GM21723 (cell line): ENCODE data around the gene DPP6.

Source experiments
- ATAC-seq: cut with Tn5 transposase; IDR thresholded peaks from one replicate; pipeline ENCODE4 v1.9.1; 2021; ENCODE audit warnings: mild to moderate bottlenecking, moderate library complexity; ENCODE audit not compliant: unreplicated experiment

Gene DPP6

DNA sequence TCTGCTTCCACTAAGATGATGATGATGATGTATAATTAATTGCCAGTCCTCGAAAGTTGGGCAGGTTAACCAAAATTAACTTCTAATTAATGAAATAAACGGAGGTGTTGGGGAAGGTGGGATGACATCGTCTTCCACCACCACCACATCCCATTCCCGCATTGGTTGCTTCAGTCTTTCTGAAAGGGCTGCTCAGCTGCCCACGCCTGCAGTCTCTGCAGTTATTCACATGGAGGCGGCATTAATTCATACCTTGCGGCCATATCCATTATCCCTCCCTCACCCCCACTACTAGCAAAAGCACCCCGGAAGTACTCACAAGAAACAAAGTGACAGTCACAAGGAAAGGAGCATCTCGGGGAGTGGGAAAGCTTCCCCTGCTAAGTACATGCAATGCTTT is 387.9 kb downstream of the DPP6 start:
- no peak for ATAC-seq

DNA sequence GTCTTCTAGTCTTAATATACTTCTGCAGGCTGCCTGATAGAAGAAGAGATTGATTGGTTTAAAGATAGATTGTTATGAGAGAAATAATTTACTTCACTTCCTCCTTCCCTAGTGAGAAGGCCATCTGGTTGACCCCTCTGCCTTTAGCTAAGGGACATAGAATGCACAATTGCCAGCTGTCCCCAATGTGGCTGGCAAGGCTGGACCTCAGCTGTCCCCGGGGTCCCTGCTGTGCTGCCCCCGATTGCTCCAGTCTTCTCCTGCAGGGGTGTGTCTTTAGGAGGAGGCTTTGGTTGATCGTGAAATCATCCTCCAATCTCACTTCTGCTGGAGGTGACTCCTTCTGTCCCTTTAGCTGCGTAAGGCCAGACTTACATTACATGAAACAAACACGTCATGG is 388.5 kb downstream of the DPP6 start:
- ATAC-seq: no peak

DNA sequence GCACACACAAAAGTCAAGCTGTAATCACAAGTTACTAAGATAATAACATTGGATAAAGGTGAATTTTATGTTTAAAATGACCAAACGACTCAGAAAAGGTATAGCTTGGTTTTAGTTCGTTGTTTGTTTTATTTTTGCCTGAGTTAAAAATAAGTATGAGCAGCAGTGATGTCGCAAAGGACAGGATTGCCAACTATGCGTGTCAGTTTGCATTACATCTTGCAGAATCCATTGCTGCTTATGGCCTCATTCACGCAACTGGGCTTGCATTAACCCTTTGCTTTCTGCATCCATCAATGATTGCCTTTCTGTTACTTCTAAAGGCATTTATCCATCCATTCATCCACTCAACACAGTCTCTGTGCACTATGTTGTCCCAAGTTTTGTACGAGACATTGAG is 389.6 kb downstream of the DPP6 start:
- no peak for ATAC-seq

DNA sequence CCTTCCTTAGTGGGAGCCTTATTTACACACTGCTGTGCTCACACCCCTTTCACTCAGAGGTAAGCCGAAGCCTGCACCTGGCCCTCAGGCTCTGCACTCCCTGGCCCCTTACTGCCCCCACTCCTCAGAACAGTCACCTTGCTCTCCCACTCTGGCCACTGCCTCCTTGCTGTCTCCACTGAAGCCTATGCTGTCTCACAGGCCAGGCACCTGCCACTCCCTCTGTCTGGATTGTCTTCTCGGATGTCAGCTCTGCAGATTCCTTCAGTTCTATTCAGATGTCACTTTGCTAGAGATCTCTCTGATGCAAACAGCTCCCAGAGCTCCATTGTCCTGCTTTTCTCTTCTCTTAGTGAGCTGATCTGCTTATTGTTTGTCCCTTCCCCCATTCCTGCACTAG is 390.7 kb downstream of the DPP6 start:
- no peak for ATAC-seq

DNA sequence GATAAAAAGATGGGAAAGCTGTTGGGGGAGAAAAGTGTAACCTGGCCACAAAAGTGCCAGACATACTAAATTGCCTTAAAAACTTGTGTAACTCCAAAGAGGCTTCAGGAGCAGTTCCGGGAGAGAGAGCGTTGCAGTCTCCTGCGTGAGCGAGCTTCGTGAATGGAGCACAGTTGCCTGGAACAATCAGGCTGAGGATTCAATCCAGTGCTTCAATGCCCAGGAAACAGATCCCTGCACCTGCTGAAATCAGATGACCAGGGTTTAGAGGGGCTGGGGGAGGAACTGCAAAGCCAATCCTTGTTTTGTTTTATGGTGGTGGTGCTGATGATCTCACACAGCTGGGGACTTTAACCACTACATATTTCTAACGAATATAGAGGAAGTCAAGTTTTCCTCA is 398.3 kb downstream of the DPP6 start:
- no peak for ATAC-seq

DNA sequence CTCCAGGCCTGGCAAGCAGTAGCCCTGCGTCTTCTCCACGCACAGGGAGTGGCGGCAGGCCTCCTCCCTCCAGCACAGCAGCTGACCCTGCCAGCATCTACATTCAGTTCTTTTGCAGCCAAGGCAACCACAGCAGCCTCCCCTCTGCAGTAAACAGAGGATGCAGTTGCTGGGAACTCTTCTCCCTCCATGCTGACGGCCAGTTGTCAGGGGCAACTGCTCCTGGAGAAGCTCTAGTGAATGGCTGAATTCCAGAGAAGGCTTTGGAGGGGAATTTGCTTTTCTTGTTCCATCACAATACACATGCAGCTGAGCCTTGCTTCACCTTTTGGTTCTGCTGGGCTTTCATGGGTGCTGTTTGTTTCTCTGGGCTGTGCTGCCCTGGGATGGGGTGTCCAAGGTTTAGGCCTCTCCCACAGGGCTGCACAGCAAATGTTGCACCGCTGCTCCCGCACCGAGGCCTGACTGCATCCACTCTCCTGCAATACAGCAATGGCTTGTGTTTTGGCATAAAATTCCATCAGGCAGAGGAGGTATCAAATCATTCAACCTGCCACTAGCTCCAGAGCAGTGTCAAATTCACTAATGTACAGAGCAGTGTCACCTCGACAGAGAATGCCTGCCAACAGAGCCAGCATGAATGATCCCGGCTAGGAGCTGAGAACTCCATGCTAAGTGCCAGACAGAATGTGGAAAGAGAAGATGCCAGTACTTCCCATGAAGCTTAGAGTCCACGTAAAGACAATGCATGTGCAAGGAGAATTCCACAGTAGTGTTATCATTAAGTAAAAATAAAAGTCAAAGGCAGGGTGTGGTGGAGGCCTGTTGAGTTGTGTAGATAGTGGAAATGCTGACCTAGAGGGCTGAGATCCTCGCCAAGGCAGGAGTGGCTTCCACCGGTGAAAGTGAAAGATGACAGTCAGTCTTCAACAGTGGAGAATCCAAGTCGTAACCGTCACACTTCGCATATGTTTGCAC is 399.6 kb downstream of the DPP6 start:
- ATAC-seq: no peak

DNA sequence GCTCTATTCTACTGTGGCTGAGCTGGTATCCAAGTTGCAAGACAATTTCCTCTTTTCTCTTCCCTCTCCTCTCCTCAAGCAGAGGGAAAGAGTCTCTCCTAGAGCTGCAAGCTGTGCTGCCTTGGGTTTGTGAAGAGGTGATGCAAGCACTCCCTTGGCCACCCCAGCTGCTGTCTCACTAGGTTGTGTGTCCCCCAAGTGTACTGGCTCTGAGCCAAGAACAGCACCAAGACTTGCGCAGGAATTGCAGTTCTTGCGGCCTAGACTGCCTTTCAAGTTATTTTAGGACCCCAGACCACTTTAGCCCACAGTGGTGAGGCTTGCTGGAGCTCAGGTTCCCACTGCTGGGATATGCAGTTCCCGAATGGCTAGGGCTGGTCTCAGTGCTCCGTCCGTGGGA is 411.6 kb downstream of the DPP6 start:
- ATAC-seq: no peak

DNA sequence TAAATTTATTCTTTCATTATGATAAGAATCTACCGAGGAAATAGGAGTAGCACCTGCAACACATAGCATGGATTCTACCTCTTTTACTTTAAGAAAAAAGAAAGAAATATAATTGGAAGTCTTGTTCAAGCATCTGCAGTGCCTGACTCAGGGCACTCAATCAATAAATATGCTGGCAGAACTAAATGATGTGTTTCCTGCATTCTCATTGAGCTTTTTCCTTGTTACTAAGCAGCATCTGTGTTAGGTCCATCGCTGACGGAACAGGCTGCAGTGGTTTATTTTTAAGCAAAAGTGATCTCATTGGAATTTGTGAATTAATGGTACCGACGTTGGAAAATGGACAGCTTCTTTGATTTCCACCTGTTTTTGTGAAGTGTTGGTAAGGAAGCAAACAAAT is 417.5 kb downstream of the DPP6 start:
- ATAC-seq: no peak

DNA sequence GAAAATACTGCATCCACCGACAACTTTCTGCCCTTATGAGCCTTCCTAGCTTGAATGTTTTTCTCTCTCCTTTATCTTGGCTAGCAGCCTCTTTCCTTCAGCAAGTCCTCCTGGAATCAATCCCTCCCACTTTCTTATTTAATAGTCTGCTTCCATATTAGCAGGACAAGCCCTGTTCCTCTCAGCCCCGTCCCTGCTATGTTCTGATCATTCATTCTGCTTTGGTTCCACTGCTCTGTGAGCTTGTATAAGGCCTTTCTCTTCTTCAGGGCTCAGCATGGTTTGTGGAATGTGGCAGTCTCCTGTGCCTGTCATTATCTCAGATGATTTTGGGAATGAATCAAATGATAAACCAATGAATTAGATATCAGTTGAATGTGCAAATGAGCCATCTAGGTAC is 420.1 kb downstream of the DPP6 start:
- no peak for ATAC-seq

DNA sequence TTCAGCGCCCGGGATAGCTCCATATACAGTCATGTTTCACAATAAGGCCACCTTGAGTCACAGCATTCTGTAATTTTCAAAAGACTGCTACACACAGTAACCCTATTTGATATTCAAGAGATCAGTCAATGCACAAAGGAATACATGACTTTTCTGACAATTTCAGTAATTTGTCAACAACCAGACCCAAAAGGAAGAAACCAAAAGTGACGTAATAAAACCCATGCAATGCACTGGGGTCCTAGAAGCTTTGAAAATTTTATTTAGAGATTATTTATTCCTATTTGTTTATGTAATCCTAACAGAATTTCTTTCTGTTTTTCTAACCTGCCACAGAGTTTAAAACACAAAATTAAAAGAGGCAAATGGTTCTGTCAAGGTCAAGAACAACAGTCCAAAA is 421.2 kb downstream of the DPP6 start:
- ATAC-seq: no peak

DNA sequence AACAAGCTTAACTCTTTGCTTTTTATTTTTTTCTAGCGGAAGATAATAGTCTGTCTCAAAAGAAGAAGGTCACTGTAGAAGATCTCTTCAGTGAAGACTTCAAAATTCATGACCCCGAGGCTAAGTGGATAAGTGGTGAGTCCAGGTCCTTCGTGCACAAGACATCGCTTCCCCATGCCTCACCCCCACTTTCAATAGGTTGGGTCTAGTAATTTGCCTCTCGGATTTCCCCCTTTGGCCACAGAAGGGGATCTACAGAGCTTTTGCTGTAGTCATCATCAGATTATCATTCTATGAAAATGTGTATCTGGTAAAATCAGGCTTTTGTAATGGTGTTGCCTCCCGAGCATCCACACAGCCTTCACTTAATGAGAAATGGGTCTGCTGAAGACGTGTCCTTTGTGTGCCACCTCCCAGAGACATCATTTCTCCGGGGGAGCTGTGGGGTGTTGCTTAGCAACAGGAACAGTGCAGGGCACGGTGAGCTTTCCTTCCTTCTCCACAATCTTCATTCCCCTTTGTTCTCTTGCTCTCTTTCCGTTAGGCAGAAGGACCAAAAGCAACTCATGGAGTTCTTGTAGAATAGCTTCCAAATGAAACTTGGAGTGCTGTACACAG is 422.8 kb downstream of the DPP6 start:
- ATAC-seq: no peak

DNA sequence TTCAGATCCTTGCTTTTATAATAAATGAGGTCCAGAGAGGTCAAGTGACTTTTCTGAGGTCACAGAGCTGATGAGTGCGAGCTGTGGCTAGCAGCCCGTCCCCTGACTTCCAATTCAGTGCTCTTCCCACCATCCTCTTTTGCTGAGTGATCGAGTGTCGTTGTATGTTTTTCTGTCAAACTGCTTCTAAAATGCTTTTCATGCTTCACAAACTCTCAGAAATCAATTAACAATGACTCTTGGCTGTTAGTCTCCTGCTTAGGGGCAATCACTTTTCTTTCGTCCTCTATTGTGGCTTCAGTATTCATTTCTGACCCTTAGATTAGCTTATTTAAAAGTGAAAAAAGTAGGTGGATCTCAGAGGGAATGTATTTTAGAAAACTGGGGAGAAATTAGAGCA is 423.7 kb downstream of the DPP6 start:
- ATAC-seq: no peak

DNA sequence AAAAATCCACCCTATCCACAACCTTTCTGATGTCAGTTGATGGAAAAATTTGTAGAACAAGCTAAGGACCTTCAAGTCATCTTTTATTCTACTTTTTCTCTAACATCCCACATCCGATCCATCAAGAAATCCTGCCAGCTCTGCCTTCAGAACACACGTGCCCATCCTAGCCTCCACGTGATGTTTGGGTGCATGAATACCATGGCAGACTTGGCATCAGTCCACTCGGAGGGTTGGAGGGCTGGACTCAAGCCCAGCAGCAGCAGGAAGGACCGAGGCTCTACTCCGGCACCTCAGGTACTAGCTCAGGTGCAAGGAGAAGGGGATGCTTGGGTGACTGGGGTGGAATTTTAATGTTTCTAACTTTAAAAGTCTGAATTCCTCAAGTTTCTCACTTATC is 428.6 kb downstream of the DPP6 start:
- ATAC-seq: no peak

DNA sequence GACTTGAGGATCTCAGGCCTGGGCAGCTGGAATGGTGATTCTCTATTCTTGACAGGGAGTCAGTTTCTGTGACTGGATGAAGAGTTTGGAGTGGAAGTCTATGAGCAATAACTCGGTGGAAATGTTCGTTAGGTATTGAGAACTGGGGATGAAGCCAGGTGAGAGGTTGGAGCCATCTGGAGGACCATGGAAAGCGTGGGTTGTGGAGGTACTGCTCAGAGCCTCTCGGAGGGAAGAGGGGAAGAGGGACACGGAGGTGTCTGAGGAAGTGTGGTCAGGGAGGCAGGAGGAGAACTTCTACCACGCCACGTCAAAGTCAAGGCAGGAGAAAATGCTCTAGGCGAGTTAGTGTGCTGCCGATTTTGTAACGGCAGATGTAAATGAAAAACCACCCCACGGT is 430.7 kb downstream of the DPP6 start:
- ATAC-seq: no peak

DNA sequence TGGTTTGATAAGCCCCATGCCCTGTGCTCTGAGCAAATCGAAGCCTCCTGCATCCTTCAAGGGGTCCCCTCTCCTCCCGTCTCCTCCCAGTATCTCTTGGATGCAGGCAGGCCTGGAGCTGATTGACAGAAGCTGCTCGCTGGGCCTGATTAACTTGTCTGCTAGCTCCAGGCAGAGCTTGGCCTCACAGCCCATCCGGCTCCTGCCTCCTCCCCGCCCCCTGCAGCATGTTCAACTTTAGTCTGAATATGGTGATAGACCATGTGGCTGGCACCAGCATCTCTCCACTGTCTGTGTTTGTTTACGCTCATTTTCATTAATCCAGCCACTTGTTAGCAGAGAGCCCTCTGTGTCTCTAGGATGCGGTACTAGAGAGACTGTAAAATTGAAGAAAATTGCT is 432.2 kb downstream of the DPP6 start:
- ATAC-seq: no peak

DNA sequence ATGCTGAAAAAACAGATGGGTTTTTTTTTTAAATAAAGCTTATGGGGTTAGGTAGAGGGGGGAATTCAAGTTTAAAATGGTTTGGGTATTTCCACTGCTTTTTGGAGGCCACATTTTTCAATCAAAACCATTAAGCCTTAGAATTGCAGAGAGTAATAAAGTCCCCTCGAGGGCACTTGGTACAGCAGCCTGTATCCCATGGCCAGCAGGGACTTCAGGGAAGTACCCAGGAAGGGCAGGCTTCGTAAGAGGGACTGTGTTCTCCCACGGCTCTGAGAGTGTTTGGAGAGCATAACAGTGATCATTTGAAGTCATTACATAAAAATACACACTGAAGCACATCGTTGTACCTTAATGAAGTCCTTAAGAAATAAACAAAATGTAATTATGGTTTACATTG is 432.7 kb downstream of the DPP6 start:
- ATAC-seq: no peak

DNA sequence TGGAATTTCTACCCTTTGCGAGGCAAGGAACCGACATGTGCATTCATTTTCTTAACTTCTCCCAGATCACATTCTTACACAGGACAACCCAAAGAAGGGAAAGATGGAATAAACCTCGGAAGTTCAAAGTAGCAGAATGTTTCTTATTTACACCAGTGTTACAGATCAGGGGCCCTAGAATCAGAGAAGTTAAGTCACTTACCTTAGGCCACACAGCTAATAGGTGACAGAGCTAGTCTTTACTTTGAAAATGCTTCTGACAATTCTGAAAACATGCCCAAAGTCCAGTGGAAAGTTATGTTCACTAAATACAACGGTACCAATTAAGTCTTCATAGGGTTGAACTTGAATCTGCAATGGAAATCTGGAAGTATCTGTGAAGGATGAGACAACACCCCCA is 437.7 kb downstream of the DPP6 start:
- no peak for ATAC-seq

DNA sequence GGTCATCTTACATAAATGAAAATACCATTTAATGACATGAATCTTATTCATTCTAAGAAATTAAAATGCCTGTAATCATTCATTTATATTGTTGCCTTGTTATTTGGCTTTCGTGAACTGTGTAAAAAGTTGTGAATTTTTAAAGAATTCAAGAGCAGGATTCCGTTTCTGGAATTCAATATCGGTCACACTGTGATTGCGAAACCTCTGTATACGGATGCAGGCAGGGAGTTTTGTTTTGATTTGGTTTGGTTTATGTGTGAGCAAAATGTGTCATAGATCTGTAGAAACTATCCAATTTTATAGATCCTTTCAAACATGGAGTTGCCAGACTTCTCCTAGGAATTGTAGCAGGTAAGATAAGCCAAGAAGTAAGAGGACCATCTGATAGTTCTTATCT is 441.4 kb downstream of the DPP6 start:
- ATAC-seq: no peak

DNA sequence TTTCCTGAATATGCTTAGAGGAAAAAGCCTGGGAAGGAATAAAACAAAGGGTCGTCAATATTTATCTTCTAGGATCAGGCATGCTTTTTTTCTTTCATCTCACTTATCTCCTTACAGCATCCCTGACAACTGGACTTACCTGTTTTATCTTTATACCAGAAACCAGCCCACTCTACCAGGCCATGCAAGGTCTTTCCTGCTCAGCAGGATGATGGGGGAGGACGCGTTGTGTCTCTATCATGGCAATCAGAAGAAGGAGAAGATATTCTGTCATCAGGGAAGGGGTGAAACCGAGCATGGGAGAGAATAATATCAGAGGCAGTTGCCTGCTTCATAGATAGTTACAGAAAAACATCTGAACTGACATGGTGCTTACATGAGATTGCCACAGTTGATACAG is 445.6 kb downstream of the DPP6 start:
- ATAC-seq: no peak

DNA sequence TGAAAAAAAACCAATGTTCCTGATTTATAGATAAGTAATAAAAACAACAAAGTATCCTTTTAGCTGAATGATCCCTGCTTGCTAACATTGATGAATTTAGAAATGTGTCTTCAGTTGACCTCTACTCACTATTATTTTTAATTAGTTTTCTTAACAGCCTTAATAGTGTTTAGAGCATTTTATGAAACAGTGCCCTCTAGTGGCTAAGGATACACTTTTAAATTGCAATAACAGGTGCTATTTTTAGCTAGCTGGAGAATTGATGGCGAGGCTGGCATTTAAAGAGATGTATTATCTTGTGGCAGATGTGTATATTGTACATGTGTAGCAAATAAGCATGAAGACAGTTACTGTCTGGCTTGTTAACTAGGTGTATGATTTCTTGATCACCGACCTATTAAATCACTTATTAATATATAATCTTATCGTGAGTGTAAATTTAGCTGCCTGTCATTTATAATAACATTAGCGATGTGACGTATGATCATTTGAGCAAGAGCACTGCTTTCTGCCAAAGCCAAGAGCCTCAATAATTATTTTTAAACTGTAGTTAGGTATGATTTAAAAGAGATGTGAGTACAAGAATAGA is 451.9 kb downstream of the DPP6 start:
- no peak for ATAC-seq

DNA sequence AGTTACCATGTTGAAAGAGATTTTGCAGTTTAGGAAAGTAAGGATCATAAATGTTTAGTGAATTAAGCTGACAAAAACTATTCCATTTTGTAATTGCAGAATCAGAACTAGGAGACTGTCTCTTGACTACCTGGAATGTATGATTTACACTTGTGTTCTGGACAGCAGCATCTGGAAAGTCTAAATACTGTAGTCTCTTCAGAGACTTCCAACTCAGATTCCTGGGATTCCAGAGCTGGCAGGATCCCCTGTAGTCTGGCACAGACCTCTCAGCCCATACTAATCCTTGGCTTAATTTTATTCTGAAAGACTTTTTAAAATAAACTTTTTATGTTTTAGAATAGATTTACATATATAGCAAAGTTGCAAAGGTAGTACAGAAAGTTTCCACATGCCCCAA is 452.7 kb downstream of the DPP6 start:
- ATAC-seq: no peak

DNA sequence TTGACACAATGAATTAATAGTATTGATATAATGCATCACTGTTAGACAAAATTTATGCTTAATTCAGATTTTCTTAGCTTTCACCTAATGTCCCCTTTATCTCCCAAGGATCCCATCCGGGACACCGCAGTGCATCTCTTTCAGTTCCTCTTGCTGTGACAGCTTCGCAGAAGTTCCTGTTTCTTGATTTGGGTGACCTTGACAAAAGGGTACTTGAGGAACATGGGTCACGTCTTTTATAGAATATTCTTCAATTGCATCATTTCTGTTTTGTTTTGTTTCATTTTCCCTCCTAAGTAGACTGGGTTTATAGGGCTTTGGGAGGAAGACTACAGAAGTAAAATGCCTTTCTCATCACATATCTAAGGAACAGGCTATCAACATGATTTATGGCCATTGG is 453.2 kb downstream of the DPP6 start:
- ATAC-seq: no peak
